Sciatic nerve (tissue), 2 donors: ENCODE results near the gene SETBP1. TPM values are rescaled to one million over a fixed set of nuclear protein-coding genes. Genes with fewer than 3 reads are reported as not detected.

Experiments used
- ATAC-seq: fragments of 200-7000 bp; cut with Tn5 transposase; one replicate; pipeline ENCODE4 v1.9.1; 2020; ENCODE audit warnings: mild to moderate bottlenecking, moderate library complexity
- DNase-seq: peaks from one replicate; pipeline ENCODE4 v3.0.0-alpha.2; 2020; ENCODE audit warnings: low spot score
- intact Hi-C: fragments of 100-400 bp; cut with DNase I; formaldehyde crosslinking; loops from one replicate; pipeline ENCODE4 v1.14.2; 2022
- total RNA-seq: library from RNA; stranded (reverse); fragmentation: NEBNext Ultra II Directional; extraction: Animal tissue kit (Norgen Biotek cat#: 25700); gene quantifications from one replicate; pipeline ENCODE4 v1.2.1, GENCODE V29; 2021
- donor health status: DM: no; HTN: no; CAD: no.
- donor health status: DM: no; HTN: no; CAD: no.

SETBP1 gene
- total RNA-seq, 1 donor from 2014 or later = 44.5 TPM

- DNase-seq = peak; percentile 79
- ATAC-seq = peak; percentile 91
- intact Hi-C loops = no loop called here
Measured at GRCh38 chr18:44742718-44743311, 62.1 kb downstream of the SETBP1 start.

- DNase-seq (no peak), ATAC-seq (no peak)
- intact Hi-C loops = no loop called here
Measured at GRCh38 chr18:44743631-44744030, 62.9 kb downstream of the SETBP1 start.

GRCh38 chr18:44744161-44745121 lies 63.8 kb downstream of the SETBP1 start:
- ATAC-seq (no peak), DNase-seq (no peak)
- intact Hi-C loops = no loop called here

- no peak for DNase-seq
- ATAC-seq = peak; percentile 45
- intact Hi-C loops = no loop called here
Measured at GRCh38 chr18:44747157-44747556, 66.5 kb downstream of the SETBP1 start.

GRCh38 chr18:44748582-44748981 lies 67.9 kb downstream of the SETBP1 start:
- intact Hi-C loops = no loop called here

GRCh38 chr18:44750774-44751173 lies 70.1 kb downstream of the SETBP1 start:
- DNase-seq = no peak
- intact Hi-C loops = no loop called here
- no peak for ATAC-seq

More at GRCh38 chr18:44748582-44748981, 67.9 kb downstream of the SETBP1 start:
- DNase-seq (no peak), ATAC-seq (no peak)

GRCh38 chr18:44754567-44754966 lies 73.9 kb downstream of the SETBP1 start:
- DNase-seq (no peak), ATAC-seq (no peak)
- intact Hi-C loops = no loop called here

GRCh38 chr18:44758861-44759631 lies 78.4 kb downstream of the SETBP1 start:
- intact Hi-C loops = no loop called here

GRCh38 chr18:44759925-44760342 lies 79.2 kb downstream of the SETBP1 start:
- intact Hi-C loops = no loop called here
- ATAC-seq (no peak), DNase-seq (no peak)

More at GRCh38 chr18:44758861-44759631, 78.4 kb downstream of the SETBP1 start:
- ATAC-seq (peak; percentile 61), DNase-seq (no peak)

GRCh38 chr18:44761812-44762211 lies 81.1 kb downstream of the SETBP1 start:
- intact Hi-C loops = no loop called here
- DNase-seq (no peak), ATAC-seq (peak; percentile 70)

- no peak for ATAC-seq
- intact Hi-C loops = no loop called here
Measured at GRCh38 chr18:44763327-44763726, 82.6 kb downstream of the SETBP1 start.

GRCh38 chr18:44764863-44765262 lies 84.2 kb downstream of the SETBP1 start:
- no peak for ATAC-seq
- intact Hi-C loops = no loop called here
- no peak for DNase-seq

More at GRCh38 chr18:44763327-44763726, 82.6 kb downstream of the SETBP1 start:
- DNase-seq = no peak

- intact Hi-C loops = no loop called here
- DNase-seq = no peak
- no peak for ATAC-seq
Measured at GRCh38 chr18:44765456-44765855, 84.8 kb downstream of the SETBP1 start.

GRCh38 chr18:44766450-44766849 lies 85.8 kb downstream of the SETBP1 start:
- ATAC-seq (no peak), DNase-seq (no peak)
- intact Hi-C loops = no loop called here

- ATAC-seq (no peak), DNase-seq (no peak)
- intact Hi-C loops = no loop called here
Measured at GRCh38 chr18:44767807-44768206, 87.1 kb downstream of the SETBP1 start.

- no peak for ATAC-seq
- intact Hi-C loops = no loop called here
- DNase-seq = no peak
Measured at GRCh38 chr18:44770641-44771040, 90.0 kb downstream of the SETBP1 start.

- intact Hi-C loops = no loop called here
- no peak for DNase-seq
- peak; percentile 4 for ATAC-seq
Measured at GRCh38 chr18:44771572-44771955, 90.9 kb downstream of the SETBP1 start.

- intact Hi-C loops = no loop called here
- DNase-seq (peak; percentile 70), ATAC-seq (peak; percentile 90)
Measured at GRCh38 chr18:44771956-44772917, 91.5 kb downstream of the SETBP1 start.
